ENCODE results near the gene ZNF512B. TPM values are rescaled to one million over a fixed set of nuclear protein-coding genes. Genes with fewer than 3 reads are reported as not detected.

The ZNF512B gene
- total and polyA plus RNA-seq, 4 donors: 8.7 to 18.9 (median 11.8) TPM

DNA sequence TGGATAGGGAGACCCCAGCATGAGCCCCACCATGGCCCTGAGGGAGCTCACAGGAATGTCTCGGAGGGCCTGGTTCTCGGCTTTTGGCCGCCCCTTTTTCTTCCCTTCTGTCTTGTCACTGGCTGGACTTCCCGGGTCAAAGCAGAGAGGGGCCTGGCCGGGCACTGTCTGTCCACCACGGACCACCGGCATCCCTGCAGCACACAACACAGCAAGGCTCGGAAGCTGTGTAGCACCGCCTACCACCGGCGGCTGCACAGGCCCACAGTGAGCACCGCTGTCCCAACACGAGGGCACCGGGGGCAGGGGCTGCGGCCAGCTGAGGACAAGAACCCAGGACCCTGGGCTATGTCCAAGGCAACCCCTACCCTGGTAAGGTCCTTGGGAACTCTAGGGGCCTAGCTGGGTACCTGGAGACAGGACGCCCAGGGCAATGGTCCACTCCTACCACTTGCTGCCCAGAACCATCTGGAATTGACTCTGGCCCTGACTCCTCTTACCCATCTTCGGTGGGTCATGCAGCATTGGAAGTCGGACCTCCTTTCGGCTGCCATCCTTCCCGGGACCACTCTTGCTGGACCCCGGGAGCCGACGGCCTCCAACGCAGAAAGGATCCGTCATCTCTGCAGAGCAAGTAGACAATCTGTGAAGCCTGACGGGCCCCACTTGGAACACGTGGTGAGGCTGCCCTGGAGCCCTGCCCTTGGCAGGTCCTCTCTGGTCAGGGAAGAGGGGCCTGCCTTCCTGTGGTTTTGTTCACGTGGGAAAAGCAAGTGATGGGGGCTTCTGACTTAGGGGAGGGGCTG lies 2.2 kb downstream of the ZNF512B start:
- 92 to 93% methylated on average over 27 to 28 of the region's 28 CpGs for WGBS, 2 donors
- DNase-seq (no peak), ATAC-seq (ENCODE audit: insufficient read depth, low FRiP score) (no peak)
- H3K27ac ChIP-seq (ENCODE audit: low read depth in 1 of 2, low read length in 1 of 2): no peak overlapping the region
- H3K4me3 ChIP-seq: no peak overlapping the region
- peaks cover 0 to 8% (median 0%) of the 10 kb centered on the region in 4 donors for H3K9me3 ChIP-seq (ENCODE audit: control insufficient read depth in 4 of 4, insufficient read depth in 3 of 4, low read length in 3 of 4)
- peaks cover 0 to 47% (median 25%) of the 10 kb centered on the region in 4 donors for H3K36me3 ChIP-seq (ENCODE audit: control insufficient read depth in 4 of 4, insufficient read depth in 4 of 4, low read length in 4 of 4)
- no peaks in the 10 kb centered on the region for H3K27me3 ChIP-seq (ENCODE audit: control insufficient read depth in 3 of 3, insufficient read depth in 3 of 3, low read length in 2 of 3)
- H3K4me1 ChIP-seq (ENCODE audit: control insufficient read depth in 5 of 5, insufficient read depth in 5 of 5, low read length in 5 of 5): peaks cover 0 to 11% (median 4%) of the 10 kb centered on the region in 5 donors
- H3K9ac ChIP-seq (ENCODE audit: insufficient read depth in 1 of 2, low read length in 2 of 2): no peak overlapping the region
- TF ChIP-seq, protein P1, sequence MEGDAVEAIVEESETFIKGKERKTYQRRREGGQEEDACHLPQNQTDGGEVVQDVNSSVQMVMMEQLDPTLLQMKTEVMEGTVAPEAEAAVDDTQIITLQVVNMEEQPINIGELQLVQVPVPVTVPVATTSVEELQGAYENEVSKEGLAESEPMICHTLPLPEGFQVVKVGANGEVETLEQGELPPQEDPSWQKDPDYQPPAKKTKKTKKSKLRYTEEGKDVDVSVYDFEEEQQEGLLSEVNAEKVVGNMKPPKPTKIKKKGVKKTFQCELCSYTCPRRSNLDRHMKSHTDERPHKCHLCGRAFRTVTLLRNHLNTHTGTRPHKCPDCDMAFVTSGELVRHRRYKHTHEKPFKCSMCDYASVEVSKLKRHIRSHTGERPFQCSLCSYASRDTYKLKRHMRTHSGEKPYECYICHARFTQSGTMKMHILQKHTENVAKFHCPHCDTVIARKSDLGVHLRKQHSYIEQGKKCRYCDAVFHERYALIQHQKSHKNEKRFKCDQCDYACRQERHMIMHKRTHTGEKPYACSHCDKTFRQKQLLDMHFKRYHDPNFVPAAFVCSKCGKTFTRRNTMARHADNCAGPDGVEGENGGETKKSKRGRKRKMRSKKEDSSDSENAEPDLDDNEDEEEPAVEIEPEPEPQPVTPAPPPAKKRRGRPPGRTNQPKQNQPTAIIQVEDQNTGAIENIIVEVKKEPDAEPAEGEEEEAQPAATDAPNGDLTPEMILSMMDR (IDR thresholded peaks at IDR 0.05; ENCODE audit: control extremely low read depth, extremely low read depth): no peak

DNA sequence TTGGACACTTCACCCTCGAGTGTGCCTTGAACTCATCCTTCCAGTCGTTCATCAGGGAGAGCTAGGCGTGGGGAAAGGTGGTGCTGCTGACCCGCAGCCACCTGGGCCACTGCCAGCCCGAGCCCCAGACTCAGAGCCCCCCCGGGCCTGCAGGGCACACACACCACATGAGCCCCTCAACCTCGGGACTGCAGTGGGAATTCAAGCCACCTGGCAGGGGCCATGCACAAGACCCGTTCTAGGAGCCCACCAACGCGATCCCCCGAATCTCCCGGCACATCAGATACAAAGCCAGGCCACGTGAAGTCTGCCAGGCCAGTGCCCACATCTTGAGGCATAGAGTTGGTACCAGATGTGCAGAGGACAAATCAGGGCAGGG lies 2.8 kb downstream of the ZNF512B start:
- no peak overlapping the region for H3K27ac ChIP-seq (ENCODE audit: low read depth in 1 of 2, low read length in 1 of 2)
- H3K9ac ChIP-seq (ENCODE audit: insufficient read depth in 1 of 2, low read length in 2 of 2): no peak overlapping the region
- ATAC-seq (ENCODE audit: insufficient read depth, low FRiP score): no peak
- no peaks in the 10 kb centered on the region for H3K27me3 ChIP-seq (ENCODE audit: control insufficient read depth in 3 of 3, insufficient read depth in 3 of 3, low read length in 2 of 3)
- TF ChIP-seq, protein P1 (IDR thresholded peaks at IDR 0.05; ENCODE audit: control extremely low read depth, extremely low read depth): no peak
- H3K9me3 ChIP-seq (ENCODE audit: control insufficient read depth in 4 of 4, insufficient read depth in 3 of 4, low read length in 3 of 4): peaks cover 0 to 8% (median 0%) of the 10 kb centered on the region in 4 donors
- peaks cover 0 to 11% (median 4%) of the 10 kb centered on the region in 5 donors for H3K4me1 ChIP-seq (ENCODE audit: control insufficient read depth in 5 of 5, insufficient read depth in 5 of 5, low read length in 5 of 5)
- DNase-seq: no peak
- peaks cover 0 to 52% (median 28%) of the 10 kb centered on the region in 4 donors for H3K36me3 ChIP-seq (ENCODE audit: control insufficient read depth in 4 of 4, insufficient read depth in 4 of 4, low read length in 4 of 4)
- no peak overlapping the region for H3K4me3 ChIP-seq
- WGBS, 2 donors: 94 to 96% methylated on average over 13 of the region's 13 CpGs

DNA sequence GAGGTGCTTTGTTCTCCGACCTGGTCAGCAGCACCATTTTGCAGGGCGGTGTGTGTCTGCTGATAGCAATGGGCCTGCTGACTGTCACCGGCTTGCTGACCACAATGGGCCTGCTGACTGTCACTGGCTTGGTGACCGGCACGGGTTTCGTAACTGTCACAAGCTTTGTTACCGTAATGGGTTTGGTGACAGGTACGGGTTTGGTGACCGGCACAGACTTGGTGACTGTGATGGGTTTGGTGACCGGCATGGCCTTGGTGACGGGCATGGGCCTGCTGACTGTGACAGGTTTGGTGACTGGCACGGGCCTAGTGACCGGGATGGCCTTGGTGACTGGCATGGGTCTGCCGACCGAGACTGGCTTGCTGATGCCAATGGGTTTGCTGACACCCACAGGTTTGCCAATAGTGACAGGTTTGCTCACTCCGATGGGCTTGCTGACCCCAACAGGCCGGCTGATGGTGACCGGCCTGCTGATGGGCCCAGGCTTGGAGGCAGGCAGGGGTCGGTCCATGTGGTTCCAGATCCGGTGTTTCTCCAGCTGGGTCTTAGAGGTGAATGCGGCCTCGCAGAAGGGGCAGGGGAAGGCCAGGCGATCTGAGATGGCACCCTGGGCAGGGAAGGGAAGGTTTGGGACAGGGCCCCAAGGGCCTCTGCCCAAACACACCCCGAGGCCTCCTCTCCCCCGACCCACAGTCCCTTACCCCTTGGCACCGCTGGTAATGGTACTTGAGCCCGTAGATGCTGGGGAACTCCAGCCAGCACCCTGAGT lies 3.4 kb downstream of the ZNF512B start:
- no peak overlapping the region for H3K9ac ChIP-seq (ENCODE audit: insufficient read depth in 1 of 2, low read length in 2 of 2)
- peaks cover 0 to 55% (median 31%) of the 10 kb centered on the region in 4 donors for H3K36me3 ChIP-seq (ENCODE audit: control insufficient read depth in 4 of 4, insufficient read depth in 4 of 4, low read length in 4 of 4)
- TF ChIP-seq, protein P1 (IDR thresholded peaks at IDR 0.05; ENCODE audit: control extremely low read depth, extremely low read depth): no peak
- H3K4me3 ChIP-seq: no peak overlapping the region
- no peaks in the 10 kb centered on the region for H3K27me3 ChIP-seq (ENCODE audit: control insufficient read depth in 3 of 3, insufficient read depth in 3 of 3, low read length in 2 of 3)
- peaks cover 0 to 11% (median 4%) of the 10 kb centered on the region in 5 donors for H3K4me1 ChIP-seq (ENCODE audit: control insufficient read depth in 5 of 5, insufficient read depth in 5 of 5, low read length in 5 of 5)
- H3K9me3 ChIP-seq (ENCODE audit: control insufficient read depth in 4 of 4, insufficient read depth in 3 of 4, low read length in 3 of 4): peaks cover 0 to 8% (median 0%) of the 10 kb centered on the region in 4 donors
- 96 to 97% methylated on average over 27 of the region's 27 CpGs for WGBS, 2 donors
- DNase-seq (peak in 1 of 3 donors; percentile 9), ATAC-seq (ENCODE audit: insufficient read depth, low FRiP score) (no peak)
- no peak overlapping the region for H3K27ac ChIP-seq (ENCODE audit: low read depth in 1 of 2, low read length in 1 of 2)
